Measurements from ENCODE around the gene GSTA2. TPM values are rescaled to one million over a fixed set of nuclear protein-coding genes. Genes with fewer than 3 reads are reported as not detected.

The GSTA2 gene
- total RNA-seq, 4 donors from 2014 or later: not detected

- Histone ChIP-seq H3K36me3 (no peaks in the 10 kb centered on the region), H3K4me3 (no peak overlapping the region), H3K4me1 (peaks cover 15 to 42% (median 21%) of the 10 kb centered on the region in 3 donors), H3K9me3 (no peaks in the 10 kb centered on the region), H3K27me3 (no peaks in the 10 kb centered on the region), H3K27ac (no peak overlapping the region)
- WGBS, 2 donors: 94 to 100% methylated on average over 1 to 2 of the region's 2 CpGs
- DNase-seq: no peak
- intact Hi-C loops (cut with DNase I): no loop called here
- TF ChIP-seq POLR2A (IDR thresholded peaks at IDR 0.05) (no peak), CTCF (IDR thresholded peaks at IDR 0.05) (no peak)
Measured at GRCh38 chr6:52727908-52728307, 35.4 kb downstream of the GSTA2 start.

GRCh38 chr6:52726741-52727535 is 36.3 kb downstream of the GSTA2 start:
- H3K4me3 ChIP-seq: no peak overlapping the region
- no peaks in the 10 kb centered on the region for H3K27me3 ChIP-seq
- DNase-seq: no peak
- H3K27ac ChIP-seq: peak overlapping the region; percentile 15 to 86 (median 80)
- H3K36me3 ChIP-seq: no peaks in the 10 kb centered on the region
- no peaks in the 10 kb centered on the region for H3K9me3 ChIP-seq
- 71 to 73% methylated on average over 14 to 15 of the region's 15 CpGs for WGBS, 2 donors
- intact Hi-C loops (cut with DNase I): no loop called here
- peaks cover 15 to 42% (median 21%) of the 10 kb centered on the region in 3 donors for H3K4me1 ChIP-seq
- TF ChIP-seq POLR2A (IDR thresholded peaks at IDR 0.05): no peak
- no peak for TF ChIP-seq CTCF (IDR thresholded peaks at IDR 0.05)

GRCh38 chr6:52726193-52726542 is 37.1 kb downstream of the GSTA2 start:
- Histone ChIP-seq H3K27ac (peak overlapping the region in 3 of 4 donors; percentile 78 to 86 (median 82)), H3K4me1 (peaks cover 15 to 42% (median 16%) of the 10 kb centered on the region in 3 donors), H3K4me3 (no peak overlapping the region), H3K9me3 (no peaks in the 10 kb centered on the region), H3K27me3 (no peaks in the 10 kb centered on the region), H3K36me3 (no peaks in the 10 kb centered on the region)
- TF ChIP-seq CTCF (IDR thresholded peaks at IDR 0.05) (no peak), POLR2A (IDR thresholded peaks at IDR 0.05) (no peak)
- WGBS, 2 donors: 71 to 78% methylated on average over 2 of the region's 2 CpGs
- DNase-seq: no peak
- intact Hi-C loops (cut with DNase I): no loop called here

- intact Hi-C loops (cut with DNase I): no loop called here
- Histone ChIP-seq H3K27me3 (no peaks in the 10 kb centered on the region), H3K9me3 (no peaks in the 10 kb centered on the region), H3K36me3 (no peaks in the 10 kb centered on the region), H3K4me3 (no peak overlapping the region), H3K4me1 (peaks cover 15 to 42% (median 16%) of the 10 kb centered on the region in 3 donors), H3K27ac (peak overlapping the region; percentile 77 to 86 (median 80))
- TF ChIP-seq POLR2A (IDR thresholded peaks at IDR 0.05): no peak
- TF ChIP-seq CTCF (IDR thresholded peaks at IDR 0.05): no peak
- DNase-seq: no peak
- 23 to 47% methylated on average over 2 of the region's 2 CpGs for WGBS, 2 donors
Measured at GRCh38 chr6:52725535-52726192, 37.6 kb downstream of the GSTA2 start.

- Histone ChIP-seq H3K27ac (peak overlapping the region; percentile 77 to 86 (median 80)), H3K4me1 (peaks cover 15 to 42% (median 16%) of the 10 kb centered on the region in 3 donors), H3K4me3 (no peak overlapping the region), H3K9me3 (no peaks in the 10 kb centered on the region), H3K27me3 (no peaks in the 10 kb centered on the region), H3K36me3 (no peaks in the 10 kb centered on the region)
- WGBS, 2 donors: 41 to 61% methylated on average over 3 of the region's 3 CpGs
- intact Hi-C loops (cut with DNase I): no loop called here
- TF ChIP-seq CTCF (IDR thresholded peaks at IDR 0.05) (no peak), POLR2A (IDR thresholded peaks at IDR 0.05) (no peak)
- DNase-seq: no peak
Measured at GRCh38 chr6:52725143-52725534, 38.1 kb downstream of the GSTA2 start.

Measured in esophagus squamous epithelium (tissue), 5 donors.